ENCODE data around the gene ADCY7. TPM values are rescaled to one million over a fixed set of nuclear protein-coding genes. Genes with fewer than 3 reads are reported as not detected.

Gene ADCY7
- total RNA-seq (2012; rRNA removed): 12.2 and 15.2 TPM in 2 replicates
- 16.6 and 17.1 TPM in 2 replicates for polyA plus RNA-seq (2012; rRNA removed)
- 8.3 and 16.7 TPM in 2 replicates for polyA plus RNA-seq (2012; cell fraction: cytosol; rRNA removed)
- polyA plus RNA-seq (2012; cell fraction: nucleus; rRNA removed; ENCODE audit: low replicate concordance): 29.6 and 55.4 TPM in 2 replicates
- Bru-seq, nascent RNA: percentile 61 among the genes with signal in this experiment
- BruChase-seq, experiment 1, labeled RNA remaining after a 6-hour chase: percentile 63 among the genes with signal in this experiment
- percentile 71 among the genes with signal in this experiment for BruChase-seq, experiment 2, labeled RNA remaining after a 2-hour chase
- long read RNA-seq, partial matches to known transcripts: 5 of 12 reads
- long read RNA-seq, other reads (novel, unspliced or antisense): 6 of 12 reads

GRCh38 chr16:50266337-50267091, at the start of gene ADCY7:
Gene ADCY7, plus strand, starts transcription at chr16:50266551. Its CDS starts 21,629 bp downstream, at chr16:50288180.
- intact Hi-C loops (cut with micrococcal nuclease) (loop anchor here (5.0 kb wide), 1 partner anchor 36 kb away; no protein-coding TSS in a partner anchor), in situ Hi-C loops (cut with MboI; ENCODE audit: low sequenced_read_pairs) (no loop called here), dilution Hi-C loops (cut with HindIII; ENCODE audit: low sequenced_read_pairs, unreplicated experiment) (no loop called here)
- ChIA-PET POLR2A (ENCODE audit: unreplicated experiment) (interaction anchor here (0.6 kb wide), 1 partner anchor 12 kb away, joined by 3 read pairs; no protein-coding TSS in a partner anchor), CTCF (no interaction called here)
- ATAC-seq (ENCODE audit: low read depth): peak; percentile 96
- Histone ChIP-seq H3K4me2 (ENCODE audit: low read depth, low read length) (peak within 1 kb of the TSS; percentile 82), H3K14ac (replicated peaks; ENCODE audit: low read depth, low read length) (peak within 1 kb of the TSS; percentile 88), H2AFZ (replicated peaks; ENCODE audit: low read length, poor library complexity) (peak within 1 kb of the TSS; percentile 96), H4K91ac (ENCODE audit: insufficient read depth, low read depth, low read length) (peak within 1 kb of the TSS; percentile 81), H4K8ac (ENCODE audit: low read depth in 2 of 2, low read length in 2 of 2) (peak within 1 kb of the TSS; percentile 90 to 91), H2BK20ac (ENCODE audit: low read depth, low read length) (peak within 1 kb of the TSS; percentile 74), H3K4ac (ENCODE audit: low read depth, low read length) (peak within 1 kb of the TSS; percentile 69), H2BK120ac (ENCODE audit: low read depth, low read length) (peak within 1 kb of the TSS; percentile 81), H3K9me1 (ENCODE audit: insufficient read depth, low read length) (peaks cover 13% of the 10 kb centered on the region; the same call in 1 of the 2 replicates), H3K9ac (ENCODE audit: low read depth, low read length) (peak within 1 kb of the TSS; percentile 70), H3K4me3 (ENCODE audit: insufficient read depth, low read depth, low read length) (peak within 1 kb of the TSS; percentile 41), H2BK15ac (ENCODE audit: low read depth, low read length) (peak within 1 kb of the TSS; percentile 88; the same call in 1 of the 3 replicates), H3K27me3 (ENCODE audit: control insufficient read depth, insufficient read depth, low read length) (peaks cover 4% of the 10 kb centered on the region; the same call in 1 of the 2 replicates), H4K5ac (ENCODE audit: low read depth, low read length) (peak within 1 kb of the TSS; percentile 71), H2BK5ac (ENCODE audit: low read depth, low read length, poor library complexity, severe bottlenecking) (peak within 1 kb of the TSS; percentile 85), H3K4me1 (ENCODE audit: control insufficient read depth, insufficient read depth, low read length) (peaks cover 19% of the 10 kb centered on the region), H3K27ac (ENCODE audit: insufficient read depth, low read length) (peak within 1 kb of the TSS; percentile 75), H3K23ac (ENCODE audit: low read depth, low read length) (peak within 1 kb of the TSS; percentile 17), H3K56ac (ENCODE audit: extremely low read depth, insufficient read depth, low read length) (peak within 1 kb of the TSS; percentile 70), H3K36me3 (ENCODE audit: control insufficient read depth, insufficient read depth, low read length) (peaks cover 2% of the 10 kb centered on the region; the same call in 1 of the 2 replicates), H4K20me1 (ENCODE audit: insufficient read depth, low read length) (no peaks in the 10 kb centered on the region), H3K79me1 (ENCODE audit: low read depth in 1 of 2, low read length in 2 of 2) (peaks cover 16 to 37% of the 10 kb centered on the region in 2 experiments; a peak in 3 of 4 replicates), H2AK9ac (replicated peaks; ENCODE audit: low read depth, low read length, poor library complexity) (peak within 1 kb of the TSS; percentile 96), H2AK5ac (ENCODE audit: low read depth, low read length) (peak within 1 kb of the TSS; percentile 92), H3K9me3 (ENCODE audit: control insufficient read depth, insufficient read depth, low read length) (no peaks in the 10 kb centered on the region), H3K18ac (ENCODE audit: low read depth, low read length) (peak within 1 kb of the TSS; percentile 71)
- WGBS, 2 experiments (ENCODE audit: extremely low coverage in 2 of 2, insufficient read length in 1 of 2): 6% methylated on average over 10 of the region's 25 CpGs; no CpG with 5 or more reads in 1 of the 2 experiments
- TF ChIP-seq CEBPB (IDR thresholded peaks at IDR 0.05; ENCODE audit: low read depth, low read length) (no peak), ELK1 (IDR thresholded peaks at IDR 0.05; ENCODE audit: borderline replicate concordance, low read depth, low read length) (no peak), SMC3 (IDR thresholded peaks at IDR 0.05; ENCODE audit: low read depth, low read length) (no peak), POLR2A (IDR thresholded peaks at IDR 0.05; ENCODE audit: low read depth, low read length) (no peak), MAZ (IDR thresholded peaks at IDR 0.05; ENCODE audit: borderline replicate concordance, low read depth, low read length) (peak; percentile 54; the same call in 1 of the 2 replicates), BHLHE40 (IDR thresholded peaks at IDR 0.05; ENCODE audit: low read depth, low read length) (peak; percentile 12; the same call in 1 of the 2 replicates), RFX5 (IDR thresholded peaks at IDR 0.05; ENCODE audit: low read depth, low read length) (no peak), MXI1 (IDR thresholded peaks at IDR 0.05; ENCODE audit: borderline replicate concordance, low read depth, low read length) (peak; percentile 68), FOS (IDR thresholded peaks at IDR 0.05; ENCODE audit: low read depth, low read length) (peak; percentile 62)
- BruUV-seq (replicated peaks): no TSS peak
- peak; percentile 78 for DNase-seq

Data from IMR-90 (cell line).